HEK293T (cell line): ENCODE data around the gene ESPNL.

ENCODE experiments used
- CTCF ChIA-PET: fragments of 350-600 bp; formaldehyde crosslinking; extraction: SDS; loops from one replicate; lab custom pipeline; 2021; ENCODE audit warnings: antibody characterized with exemption, inconsistent platforms; lab: Yijun Ruan, JAX
- POLR2A ChIA-PET: fragments of 350-600 bp; formaldehyde crosslinking; extraction: SDS; loops from one replicate; lab custom pipeline; 2020; ENCODE audit warnings: antibody characterized with exemption, inconsistent platforms; lab: Yijun Ruan, JAX
- DNase-seq: peaks from one replicate; pipeline ENCODE4 v3.0.0; 2012; ENCODE audit warnings: mixed read lengths; ENCODE audit errors: extremely low spot score
- ARNT ChIP-seq: fragments of 450-650 bp; IDR thresholded peaks from 2 replicates; pipeline ENCODE4 v1.6.1; 2017; ENCODE audit warnings: mild to moderate bottlenecking
- BHLHE40 ChIP-seq: fragments of 450-650 bp; IDR thresholded peaks from 2 replicates; pipeline ENCODE4 v1.6.1; 2016; ENCODE audit warnings: mild to moderate bottlenecking, moderate library complexity, borderline replicate concordance
- CTBP1 ChIP-seq: fragments of 450-650 bp; IDR thresholded peaks from 2 replicates; pipeline ENCODE4 v1.6.1; 2016; ENCODE audit warnings: borderline replicate concordance
- ELF4 ChIP-seq: fragments of 450-650 bp; IDR thresholded peaks from 2 replicates; pipeline ENCODE4 v1.6.1; 2017; ENCODE audit warnings: antibody characterized with exemption
- FOXA1 ChIP-seq: fragments of 450-650 bp; IDR thresholded peaks from 2 replicates; pipeline ENCODE4 v1.6.1; 2016; ENCODE audit warnings: mild to moderate bottlenecking
- FOXK2 ChIP-seq: fragments of 450-650 bp; IDR thresholded peaks from 2 replicates; pipeline ENCODE4 v1.6.1; 2016; ENCODE audit warnings: mild to moderate bottlenecking
- FOXM1 ChIP-seq: fragments of 450-650 bp; IDR thresholded peaks from 2 replicates; pipeline ENCODE4 v1.6.1; 2017; ENCODE audit warnings: mild to moderate bottlenecking, borderline replicate concordance
- HDGF ChIP-seq: fragments of 450-650 bp; IDR thresholded peaks from 2 replicates; pipeline ENCODE4 v1.6.1; 2017; ENCODE audit warnings: antibody characterized with exemption, borderline replicate concordance
- L3MBTL2 ChIP-seq: fragments of 450-650 bp; conservative IDR thresholded peaks from 2 replicates; pipeline ENCODE4 v1.6.1; 2016; ENCODE audit warnings: mild to moderate bottlenecking
- LEF1 ChIP-seq: fragments of 450-650 bp; IDR thresholded peaks from 2 replicates; pipeline ENCODE4 v1.6.1; 2017; ENCODE audit warnings: mild to moderate bottlenecking, borderline replicate concordance
- NFRKB ChIP-seq: fragments of 450-650 bp; IDR thresholded peaks from 2 replicates; pipeline ENCODE4 v1.6.1; 2016; ENCODE audit warnings: mild to moderate bottlenecking, moderate library complexity
- SP1 ChIP-seq: fragments of 450-650 bp; IDR thresholded peaks from 2 replicates; pipeline ENCODE4 v1.6.1; 2017
- SUZ12 ChIP-seq: fragments of 450-650 bp; IDR thresholded peaks from 2 replicates; pipeline ENCODE4 v1.6.1; 2016; ENCODE audit warnings: mild to moderate bottlenecking
- TARDBP ChIP-seq: fragments of 450-650 bp; IDR thresholded peaks from 2 replicates; pipeline ENCODE4 v1.6.1; 2016
- ZNF384 ChIP-seq: fragments of 450-650 bp; IDR thresholded peaks from 2 replicates; pipeline ENCODE4 v1.6.1; 2016
- TF ChIP-seq, protein P1 (sequence below): fragments of 450-650 bp; IDR thresholded peaks from 2 replicates; pipeline ENCODE4 v1.6.1; 2016

Gene ESPNL

DNA sequence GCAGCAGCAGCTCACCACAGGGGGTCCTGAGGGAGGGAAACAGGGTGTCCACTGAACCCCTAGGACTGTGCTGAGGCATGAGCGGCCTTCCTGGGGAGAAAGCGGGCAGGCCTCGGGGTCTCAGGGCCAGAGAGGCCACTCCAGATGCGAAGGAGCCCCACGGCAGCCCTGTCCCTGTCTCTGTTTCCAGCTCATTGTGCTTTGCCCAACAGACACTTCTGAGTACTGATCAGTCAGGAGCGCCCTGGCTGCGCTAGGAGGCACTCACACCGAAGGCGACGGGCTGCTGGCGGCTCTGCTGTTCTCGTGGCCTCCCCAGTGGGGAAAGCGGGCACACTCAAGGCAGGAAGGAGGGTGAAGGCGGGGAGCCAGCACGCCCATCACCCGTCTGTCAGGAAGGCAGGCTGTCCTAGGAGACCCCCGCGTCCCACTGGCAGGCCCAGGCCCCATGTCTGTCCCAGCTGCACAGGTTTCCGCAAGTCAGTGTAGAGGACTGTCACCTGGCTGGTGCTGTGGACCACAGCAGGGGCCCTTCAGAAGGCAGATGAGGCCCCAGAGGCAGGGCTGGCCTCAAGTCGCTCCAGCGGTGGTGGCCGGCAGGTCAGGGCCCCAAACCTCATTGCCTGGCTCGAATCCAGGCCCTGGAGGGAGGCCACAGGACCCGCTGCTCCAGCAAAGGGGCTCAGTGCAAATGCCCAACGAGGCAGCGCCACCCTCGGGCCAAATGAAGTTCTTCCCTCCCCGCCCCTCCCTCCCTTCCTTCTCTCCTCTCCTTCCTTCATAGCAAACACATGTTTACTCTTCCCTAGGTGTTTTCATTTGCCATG, 6.8 kb downstream of the ESPNL start:
- ChIA-PET CTCF (interaction anchor here (0.6 kb wide), 2 partner anchors 40 to 275 kb away, joined by 3 to 10 read pairs; no protein-coding TSS in a partner anchor), POLR2A (no interaction called here)
- TF ChIP-seq, protein P1, sequence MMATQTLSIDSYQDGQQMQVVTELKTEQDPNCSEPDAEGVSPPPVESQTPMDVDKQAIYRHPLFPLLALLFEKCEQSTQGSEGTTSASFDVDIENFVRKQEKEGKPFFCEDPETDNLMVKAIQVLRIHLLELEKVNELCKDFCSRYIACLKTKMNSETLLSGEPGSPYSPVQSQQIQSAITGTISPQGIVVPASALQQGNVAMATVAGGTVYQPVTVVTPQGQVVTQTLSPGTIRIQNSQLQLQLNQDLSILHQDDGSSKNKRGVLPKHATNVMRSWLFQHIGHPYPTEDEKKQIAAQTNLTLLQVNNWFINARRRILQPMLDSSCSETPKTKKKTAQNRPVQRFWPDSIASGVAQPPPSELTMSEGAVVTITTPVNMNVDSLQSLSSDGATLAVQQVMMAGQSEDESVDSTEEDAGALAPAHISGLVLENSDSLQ: no peak
- TF ChIP-seq SP1 (no peak), FOXM1 (no peak), ELF4 (no peak), FOXK2 (no peak), FOXA1 (no peak), LEF1 (no peak), CTBP1 (no peak), HDGF (no peak), L3MBTL2 (no peak), ZNF384 (no peak), TARDBP (no peak), SUZ12 (no peak), BHLHE40 (no peak), NFRKB (no peak), ARNT (no peak)
- DNase-seq: peak; percentile 48

DNA sequence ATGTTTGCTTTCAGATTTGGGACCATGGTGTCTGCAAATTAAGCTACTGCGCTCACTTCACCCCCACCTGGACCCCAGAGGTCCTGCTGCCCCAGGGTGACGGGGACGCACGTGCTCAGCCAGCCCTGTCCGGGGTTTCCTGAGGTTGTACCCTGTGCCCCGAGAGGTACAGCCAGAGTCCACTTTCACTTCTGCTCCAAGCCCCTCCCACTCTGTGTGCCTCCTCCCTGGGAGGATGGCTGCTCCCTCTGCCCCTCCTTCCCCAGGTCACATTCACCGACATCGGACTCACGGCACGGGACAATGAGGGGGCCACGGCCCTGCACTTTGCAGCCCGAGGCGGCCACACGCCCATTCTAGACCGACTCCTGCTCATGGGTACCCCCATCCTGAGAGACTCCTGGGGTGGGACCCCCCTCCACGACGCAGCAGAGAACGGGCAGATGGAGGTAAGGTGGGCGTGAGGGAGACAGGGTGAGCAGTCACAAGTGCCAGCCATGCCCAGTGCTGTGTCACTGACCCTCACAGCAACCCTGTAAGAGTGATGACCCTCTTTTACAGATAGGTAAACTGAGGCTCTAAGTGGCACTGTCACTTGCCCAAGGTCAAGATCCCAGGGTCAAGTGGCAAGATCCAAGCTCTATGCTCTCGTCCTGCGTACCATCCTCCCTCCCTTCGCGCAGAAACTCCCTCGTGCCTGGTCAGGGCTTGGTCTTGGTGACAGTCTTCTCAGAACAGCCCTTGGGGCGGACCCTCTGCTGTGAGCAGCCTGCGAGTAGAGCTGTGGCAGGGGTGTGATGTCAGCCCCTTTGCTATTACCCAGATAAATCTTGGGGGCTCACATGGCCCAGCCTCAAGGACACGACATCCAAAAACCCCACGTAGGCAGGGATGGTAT, 7.6 kb downstream of the ESPNL start:
- ChIA-PET CTCF (interaction anchor here (0.6 to 1.3 kb wide), 3 partner anchors 39 to 276 kb away, joined by 3 to 10 read pairs (median 3); no protein-coding TSS in a partner anchor), POLR2A (no interaction called here)
- no peak for TF ChIP-seq CTBP1
- TF ChIP-seq HDGF: no peak
- TF ChIP-seq L3MBTL2: no peak
- TF ChIP-seq TARDBP: no peak
- no peak for TF ChIP-seq FOXM1
- TF ChIP-seq FOXK2: no peak
- no peak for TF ChIP-seq NFRKB
- TF ChIP-seq ZNF384: no peak
- TF ChIP-seq ELF4: no peak
- TF ChIP-seq FOXA1: no peak
- TF ChIP-seq SP1: no peak
- TF ChIP-seq, protein P1: no peak
- TF ChIP-seq SUZ12: no peak
- no peak for TF ChIP-seq LEF1
- TF ChIP-seq BHLHE40: no peak
- TF ChIP-seq ARNT: no peak
- no peak for DNase-seq

DNA sequence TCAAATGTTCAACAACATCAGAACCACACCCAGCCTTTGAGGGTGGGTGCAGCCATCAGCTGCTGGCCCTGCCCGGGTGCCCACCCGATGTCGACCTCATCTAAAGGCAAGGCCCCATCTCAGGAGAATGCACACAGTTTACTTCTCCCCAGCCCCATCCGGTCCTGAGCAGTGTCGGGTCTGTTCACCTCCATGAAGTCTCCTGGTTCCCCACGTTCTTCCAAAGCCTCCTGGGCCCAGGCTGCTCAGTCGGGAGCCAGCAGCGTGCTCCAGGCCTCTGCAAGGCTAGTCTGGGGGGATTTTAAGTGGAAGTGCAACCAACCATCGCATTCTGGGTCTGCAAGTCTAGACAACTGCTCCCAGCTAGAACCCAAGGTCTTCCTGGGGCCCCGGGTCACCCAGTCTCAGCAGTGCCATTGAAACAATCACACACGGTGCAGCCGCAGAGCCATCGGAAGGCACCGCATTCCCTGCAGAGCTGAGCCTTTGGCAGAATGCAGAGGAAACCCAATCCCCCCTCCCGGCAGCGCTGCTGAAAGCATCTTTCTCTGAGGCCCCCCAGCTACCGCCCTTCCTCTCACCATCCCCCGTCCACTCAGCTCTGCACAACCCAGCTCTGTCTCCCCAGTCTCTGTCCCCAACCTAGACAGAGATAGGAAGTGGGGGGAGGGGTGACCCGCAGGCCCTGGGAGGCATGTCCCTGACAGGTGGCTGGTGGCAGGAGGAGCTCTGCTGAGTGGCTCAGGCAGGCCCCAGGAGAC, 8.5 kb downstream of the ESPNL start:
- ChIA-PET CTCF (interaction anchor here (1.3 kb wide), 1 partner anchor 250 kb away, joined by 3 read pairs; no protein-coding TSS in a partner anchor), POLR2A (interaction anchor here (1.1 kb wide), 1 partner anchor 10 kb away, joined by 3 read pairs; no protein-coding TSS in a partner anchor)
- no peak for DNase-seq
- TF ChIP-seq ZNF384: no peak
- no peak for TF ChIP-seq LEF1
- TF ChIP-seq CTBP1: no peak
- TF ChIP-seq NFRKB: no peak
- TF ChIP-seq SP1: no peak
- TF ChIP-seq ELF4: no peak
- TF ChIP-seq FOXK2: no peak
- TF ChIP-seq, protein P1: no peak
- no peak for TF ChIP-seq BHLHE40
- TF ChIP-seq FOXA1: no peak
- TF ChIP-seq SUZ12: no peak
- TF ChIP-seq ARNT: no peak
- TF ChIP-seq L3MBTL2: no peak
- no peak for TF ChIP-seq HDGF
- TF ChIP-seq FOXM1: no peak
- TF ChIP-seq TARDBP: no peak

DNA sequence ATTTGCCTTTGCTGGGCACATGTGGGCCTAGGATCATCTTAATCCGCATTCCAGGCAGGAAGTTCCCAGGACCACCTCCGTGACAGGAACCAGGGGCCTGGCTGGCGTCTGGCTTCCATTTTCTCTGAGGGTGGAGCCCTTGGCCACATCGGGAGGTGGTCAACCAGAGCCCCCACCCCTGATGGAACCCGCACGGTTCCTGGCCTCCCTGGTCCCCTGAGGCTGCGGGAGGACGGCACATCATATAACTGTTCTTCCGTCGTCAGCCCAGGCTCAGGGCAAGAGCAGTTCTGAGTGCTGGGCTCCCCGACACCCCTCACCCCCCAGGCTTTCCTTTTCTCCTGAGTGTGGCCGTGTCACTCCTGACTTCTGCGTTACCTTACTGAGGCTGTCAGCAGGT, 13.5 kb downstream of the ESPNL start:
- DNase-seq: no peak
- CTCF ChIA-PET: no interaction called here
- POLR2A ChIA-PET: no interaction called here
- TF ChIP-seq HDGF (no peak), FOXA1 (no peak), NFRKB (no peak), ZNF384 (no peak), FOXK2 (no peak), FOXM1 (no peak), BHLHE40 (no peak), L3MBTL2 (no peak), ELF4 (no peak), CTBP1 (no peak), SUZ12 (no peak)
- TF ChIP-seq, protein P1: no peak
